Activated T-helper 1 cell treated with anti-CD3 and anti-CD28 coated beads, Interleukin-12 subunit alpha, Interleukin-12 subunit beta, Interleukin-2, Interleukin-4 antibody, amounts not matched to agents 30 ng/mL and 10 ng/mL and 1 ng/mL, durations not matched to agents 14 hours and 24 hours and 36 hours (primary cell): ENCODE data around the gene SHOC2. TPM values are rescaled to one million over a fixed set of nuclear protein-coding genes. Genes with fewer than 3 reads are reported as not detected.

ENCODE experiments used
- DNase-seq: peaks from one replicate; pipeline ENCODE4 v3.0.0; 2021; ENCODE audit warnings: low spot score
- H3K27ac Mint-ChIP-seq: one replicate; pipeline ENCODE4 v1.8.0; 2021; ENCODE audit warnings: mild to moderate bottlenecking, mixed read lengths
- H3K27me3 Mint-ChIP-seq: one replicate; pipeline ENCODE4 v1.8.0; 2022; ENCODE audit warnings: mild to moderate bottlenecking, moderate library complexity, mixed read lengths; ENCODE audit not compliant: insufficient read depth
- H3K36me3 Mint-ChIP-seq: one replicate; pipeline ENCODE4 v1.8.0; 2021; ENCODE audit warnings: low read depth, mixed read lengths
- H3K4me1 Mint-ChIP-seq: one replicate; pipeline ENCODE4 v1.8.0; 2021; ENCODE audit warnings: low read depth, mixed read lengths
- H3K4me3 Mint-ChIP-seq: one replicate; pipeline ENCODE4 v1.8.0; 2021; ENCODE audit warnings: mild to moderate bottlenecking, moderate library complexity, mixed read lengths
- H3K9me3 Mint-ChIP-seq: one replicate; pipeline ENCODE4 v1.8.0; 2021; ENCODE audit warnings: mixed read lengths
- intact Hi-C: fragments of 100-400 bp; cut with micrococcal nuclease; formaldehyde crosslinking; loops from one replicate; pipeline ENCODE4 v1.15.1; 2024
- total RNA-seq: library from RNA; stranded (reverse); gene quantifications from 2 replicates; pipeline ENCODE4 v1.2.3, GENCODE V29; 2022

The SHOC2 gene
- total RNA-seq, 1 donor from 2014 or later: 44.2 TPM

DNA sequence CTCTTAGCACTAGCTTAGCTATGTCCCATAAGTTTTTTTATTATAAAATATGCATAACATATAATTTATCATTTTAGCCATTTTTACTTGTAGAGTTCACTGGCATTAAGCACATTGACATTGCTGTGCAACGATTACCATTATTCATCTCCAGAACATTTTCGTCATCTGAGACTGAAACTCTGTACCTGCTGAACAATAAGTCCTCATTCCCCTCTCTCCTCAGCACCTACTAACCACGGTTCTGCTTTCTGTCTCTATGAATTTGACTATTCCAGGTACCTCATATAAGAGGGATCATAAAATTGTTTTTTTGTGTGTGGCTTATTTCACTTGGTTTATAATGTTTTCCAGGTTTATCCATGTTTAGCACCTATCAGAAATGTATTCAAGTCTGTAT, 64.1 kb downstream of the SHOC2 start:
- H3K9me3 Mint-ChIP-seq: peaks cover 11% of the 10 kb centered on the region
- no peak overlapping the region for H3K4me3 Mint-ChIP-seq
- H3K27me3 Mint-ChIP-seq: no peaks in the 10 kb centered on the region
- DNase-seq: no peak
- H3K27ac Mint-ChIP-seq: no peak overlapping the region
- intact Hi-C loops: no loop called here
- H3K4me1 Mint-ChIP-seq: peaks cover 48% of the 10 kb centered on the region
- peaks cover 23% of the 10 kb centered on the region for H3K36me3 Mint-ChIP-seq

DNA sequence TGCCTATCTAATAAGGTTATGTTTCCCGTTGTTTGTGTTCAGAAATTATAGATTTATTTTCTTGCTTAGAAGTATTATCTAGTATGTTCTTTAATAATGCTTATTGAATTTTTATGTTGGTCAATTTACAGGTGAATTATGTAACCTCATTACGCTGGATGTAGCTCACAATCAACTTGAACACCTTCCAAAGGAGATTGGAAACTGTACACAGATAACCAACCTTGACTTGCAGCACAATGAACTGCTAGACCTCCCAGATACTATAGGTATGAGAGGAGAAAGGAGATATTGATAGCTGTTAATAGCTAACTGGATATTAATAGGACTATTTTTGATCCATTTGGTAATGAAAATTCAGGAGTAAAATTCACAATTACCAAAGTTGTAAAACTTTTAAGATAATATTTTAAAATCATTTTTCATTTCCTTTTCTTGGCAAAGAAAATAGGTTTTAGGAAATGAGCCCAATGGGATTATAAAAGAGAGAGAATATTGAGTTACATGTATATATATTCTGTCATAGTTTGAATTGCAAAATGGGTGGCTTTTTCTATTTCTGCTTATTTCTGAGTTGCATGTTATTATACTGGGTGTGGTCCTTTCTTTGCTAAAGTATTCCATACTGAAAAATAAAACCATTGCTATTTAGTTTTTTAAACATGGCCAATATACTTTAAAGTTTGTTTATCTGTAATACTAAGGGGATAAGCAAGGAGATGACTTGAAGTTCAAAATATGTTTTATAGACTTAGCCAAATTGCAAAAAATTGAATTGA, 66.3 kb downstream of the SHOC2 start:
- H3K27ac Mint-ChIP-seq: no peak overlapping the region
- intact Hi-C loops: loop anchor here (1.0 to 2.0 kb wide), 2 partner anchors 8 to 211 kb away; no protein-coding TSS in a partner anchor
- no peaks in the 10 kb centered on the region for H3K27me3 Mint-ChIP-seq
- H3K36me3 Mint-ChIP-seq: peaks cover 25% of the 10 kb centered on the region
- H3K9me3 Mint-ChIP-seq: peaks cover 5% of the 10 kb centered on the region
- DNase-seq: no peak
- peaks cover 28% of the 10 kb centered on the region for H3K4me1 Mint-ChIP-seq
- H3K4me3 Mint-ChIP-seq: no peak overlapping the region

DNA sequence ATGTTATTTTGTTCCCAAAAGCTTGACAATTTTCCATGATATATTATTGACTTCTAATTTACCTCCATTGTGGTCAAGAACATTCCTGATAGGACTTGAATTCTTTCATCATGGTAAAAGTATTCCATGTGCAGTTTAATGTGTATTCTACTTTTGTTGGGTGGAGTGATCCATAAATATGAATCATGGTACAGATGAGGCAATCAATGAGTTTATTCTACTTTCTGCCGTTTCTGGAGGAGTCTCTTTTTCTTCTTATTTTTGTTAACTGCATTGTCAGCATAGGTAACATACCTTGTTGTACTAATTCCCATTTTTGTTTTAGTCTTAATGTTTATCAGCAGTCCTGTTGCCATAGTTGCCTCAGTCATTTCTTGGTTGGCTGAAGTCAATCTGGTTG, 69.6 kb downstream of the SHOC2 start:
- Mint-ChIP-seq H3K27me3 (no peaks in the 10 kb centered on the region), H3K36me3 (peaks cover 24% of the 10 kb centered on the region), H3K27ac (no peak overlapping the region), H3K4me1 (peaks cover 44% of the 10 kb centered on the region), H3K4me3 (no peak overlapping the region), H3K9me3 (no peaks in the 10 kb centered on the region)
- intact Hi-C loops: loop anchor here (1.0 kb wide), 1 partner anchor 371 kb away; no protein-coding TSS in a partner anchor
- DNase-seq: no peak

DNA sequence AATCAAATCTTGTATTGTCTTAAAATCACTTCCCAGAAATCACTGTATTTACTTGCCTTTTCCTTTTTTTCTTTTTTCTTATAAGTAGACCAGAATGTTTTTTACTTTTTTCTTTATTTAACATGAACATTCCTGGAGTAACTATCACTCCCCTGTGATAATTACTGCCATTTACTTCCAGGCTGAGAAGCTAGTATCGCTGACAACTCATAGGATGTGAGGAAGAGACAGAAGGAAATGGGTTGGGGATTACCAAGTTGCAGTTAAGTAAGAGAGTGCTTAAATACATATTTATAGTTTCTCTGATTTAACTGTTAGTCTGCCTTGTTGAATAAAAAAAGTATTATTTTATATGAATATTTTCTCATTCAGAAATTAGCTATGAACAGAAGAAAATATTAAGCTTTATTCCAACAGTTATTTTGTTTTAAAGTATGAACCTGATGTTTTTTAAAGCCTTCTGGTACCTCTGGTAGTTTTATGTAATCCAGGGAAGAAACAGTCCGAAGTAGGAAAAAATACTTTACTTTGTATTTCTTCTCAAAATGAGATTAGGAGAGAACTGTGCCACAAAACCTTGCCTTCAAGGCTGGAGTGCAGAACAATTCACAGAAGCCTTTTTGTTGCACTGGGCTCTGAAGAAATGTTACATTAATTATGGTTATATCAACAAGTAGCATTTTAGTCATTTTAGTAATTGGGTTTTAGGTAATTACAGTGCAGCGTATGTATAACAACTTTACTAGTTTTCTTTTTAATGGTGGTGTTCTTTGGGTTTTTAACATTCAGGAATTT, 72.8 kb downstream of the SHOC2 start:
- Mint-ChIP-seq H3K27me3 (no peaks in the 10 kb centered on the region), H3K36me3 (peaks cover 29% of the 10 kb centered on the region), H3K4me1 (peaks cover 43% of the 10 kb centered on the region), H3K4me3 (peak overlapping the region; percentile 63), H3K9me3 (no peaks in the 10 kb centered on the region), H3K27ac (no peak overlapping the region)
- DNase-seq: no peak
- intact Hi-C loops: loop anchor here (2.0 to 10.0 kb wide), 6 partner anchors 13 to 1533 kb away; no protein-coding TSS in a partner anchor

DNA sequence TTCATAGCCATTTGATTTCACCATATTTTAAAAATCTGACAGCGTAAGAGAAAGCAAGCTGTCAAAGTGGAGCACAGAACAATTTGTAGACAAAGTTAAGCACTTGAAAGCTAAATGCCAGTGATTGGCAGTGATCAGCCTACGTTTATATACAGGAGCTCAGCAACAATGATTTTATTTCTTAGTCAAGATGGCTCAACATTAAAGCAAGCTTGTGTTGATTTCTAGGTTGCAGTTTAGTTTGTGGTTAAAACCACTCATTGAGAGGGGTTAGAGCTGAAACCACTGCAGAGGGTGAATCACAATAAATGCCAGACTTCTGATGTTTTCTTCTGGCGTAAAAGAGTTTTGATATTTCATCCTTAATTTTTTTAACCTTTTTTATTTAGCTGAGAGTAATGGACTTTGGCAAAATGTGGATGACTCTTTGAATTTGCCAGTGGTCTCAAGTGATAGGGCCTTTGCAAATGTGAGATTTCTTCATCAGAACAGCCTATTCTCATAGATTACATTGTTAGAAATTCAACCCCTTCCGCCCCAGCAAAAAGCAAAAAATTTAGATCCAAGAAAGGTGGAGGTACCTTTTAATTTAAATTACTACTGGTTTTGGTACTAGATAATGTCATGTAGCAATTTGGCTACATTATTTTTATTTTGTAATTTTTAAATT, 73.8 kb downstream of the SHOC2 start:
- no peak overlapping the region for H3K27ac Mint-ChIP-seq
- peaks cover 43% of the 10 kb centered on the region for H3K4me1 Mint-ChIP-seq
- DNase-seq: peak; percentile 21
- H3K9me3 Mint-ChIP-seq: no peaks in the 10 kb centered on the region
- H3K4me3 Mint-ChIP-seq: peak overlapping the region; percentile 63
- intact Hi-C loops: loop anchor here (1.0 to 10.0 kb wide), 9 partner anchors 8 to 1532 kb away; partner anchors contain the start of genes BBIP1 and SHOC2
- peaks cover 30% of the 10 kb centered on the region for H3K36me3 Mint-ChIP-seq
- H3K27me3 Mint-ChIP-seq: no peaks in the 10 kb centered on the region

DNA sequence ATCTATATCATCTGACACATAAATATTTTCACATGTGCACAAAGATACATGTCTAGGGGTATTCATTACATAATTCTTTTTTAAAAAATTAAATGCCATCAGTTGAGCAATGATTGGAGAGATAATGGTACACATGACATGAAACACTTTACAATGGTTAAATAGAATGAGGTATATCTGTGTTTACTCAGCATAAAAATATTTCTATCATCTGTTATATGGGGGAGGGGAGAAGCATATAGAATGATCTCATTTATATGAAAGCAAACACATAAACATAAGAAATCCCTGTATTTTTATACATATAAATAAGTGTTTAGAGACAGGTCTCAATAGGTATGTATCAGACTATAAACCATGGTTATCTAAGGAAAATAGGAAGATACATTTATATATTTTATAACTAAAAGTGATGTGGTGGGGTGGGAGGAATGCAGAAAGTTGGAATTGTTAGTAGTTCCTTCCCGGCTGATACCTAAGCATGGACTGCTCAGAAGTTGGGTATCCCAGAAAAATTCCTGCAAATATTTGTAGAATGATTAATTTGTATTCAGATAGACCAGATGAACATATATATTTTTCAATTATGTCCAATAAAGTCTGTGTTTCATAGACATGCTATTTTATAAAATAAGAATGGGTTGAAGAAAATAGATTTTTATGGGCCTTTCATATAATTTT, 75.1 kb downstream of the SHOC2 start:
- peaks cover 43% of the 10 kb centered on the region for H3K4me1 Mint-ChIP-seq
- H3K36me3 Mint-ChIP-seq: peaks cover 31% of the 10 kb centered on the region
- no peak overlapping the region for H3K4me3 Mint-ChIP-seq
- H3K27ac Mint-ChIP-seq: no peak overlapping the region
- H3K9me3 Mint-ChIP-seq: no peaks in the 10 kb centered on the region
- DNase-seq: no peak
- H3K27me3 Mint-ChIP-seq: no peaks in the 10 kb centered on the region
- intact Hi-C loops: loop anchor here (5.0 to 10.0 kb wide), 4 partner anchors 38 to 1530 kb away; no protein-coding TSS in a partner anchor

DNA sequence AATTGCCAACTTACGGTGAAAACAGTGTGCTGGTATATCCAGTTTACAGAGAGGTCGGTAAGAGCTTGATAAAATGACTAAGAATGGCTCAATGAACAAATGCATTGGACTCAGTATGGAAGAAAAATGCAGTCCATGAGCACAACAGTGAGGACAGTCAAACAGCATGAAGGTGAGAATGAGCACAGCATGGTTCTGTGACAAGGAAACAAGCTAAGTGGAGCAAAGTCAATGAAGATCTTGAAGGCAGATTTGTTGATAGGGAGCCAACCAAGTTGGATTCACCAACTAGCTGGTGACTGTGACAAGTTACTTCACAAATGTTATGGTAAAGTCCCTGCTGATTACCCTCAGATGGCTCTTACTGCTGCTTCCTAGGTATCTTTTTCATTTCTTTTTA, 75.9 kb downstream of the SHOC2 start:
- H3K27me3 Mint-ChIP-seq: no peaks in the 10 kb centered on the region
- no peak overlapping the region for H3K4me3 Mint-ChIP-seq
- no peaks in the 10 kb centered on the region for H3K9me3 Mint-ChIP-seq
- intact Hi-C loops: loop anchor here (10.0 kb wide), 3 partner anchors 250 to 1530 kb away; no protein-coding TSS in a partner anchor
- H3K27ac Mint-ChIP-seq: no peak overlapping the region
- H3K4me1 Mint-ChIP-seq: peaks cover 43% of the 10 kb centered on the region
- peaks cover 25% of the 10 kb centered on the region for H3K36me3 Mint-ChIP-seq
- DNase-seq: no peak

DNA sequence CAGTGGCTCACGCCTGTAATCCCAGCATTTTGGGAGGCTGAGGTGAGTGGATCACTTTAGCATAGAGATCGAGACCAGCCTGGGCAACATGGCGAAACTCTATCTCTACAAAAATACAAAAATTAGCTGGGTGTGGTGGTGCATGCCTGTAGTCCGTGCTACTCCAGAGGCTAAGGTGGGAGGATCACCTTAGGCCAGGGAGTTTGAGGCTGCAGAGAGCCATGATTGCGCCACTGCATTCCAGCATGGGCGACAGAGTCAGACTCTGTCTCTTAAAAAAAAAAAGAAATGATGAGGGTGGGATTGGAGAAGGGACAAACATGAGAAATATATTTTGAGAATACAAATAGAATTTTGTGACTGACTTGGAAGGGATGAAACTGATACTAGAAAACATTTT, 76.9 kb downstream of the SHOC2 start:
- H3K4me3 Mint-ChIP-seq: no peak overlapping the region
- no peak for DNase-seq
- intact Hi-C loops: loop anchor here (10.0 kb wide), 3 partner anchors 251 to 1529 kb away; no protein-coding TSS in a partner anchor
- no peaks in the 10 kb centered on the region for H3K27me3 Mint-ChIP-seq
- H3K27ac Mint-ChIP-seq: no peak overlapping the region
- no peaks in the 10 kb centered on the region for H3K9me3 Mint-ChIP-seq
- peaks cover 23% of the 10 kb centered on the region for H3K36me3 Mint-ChIP-seq
- H3K4me1 Mint-ChIP-seq: peaks cover 36% of the 10 kb centered on the region

DNA sequence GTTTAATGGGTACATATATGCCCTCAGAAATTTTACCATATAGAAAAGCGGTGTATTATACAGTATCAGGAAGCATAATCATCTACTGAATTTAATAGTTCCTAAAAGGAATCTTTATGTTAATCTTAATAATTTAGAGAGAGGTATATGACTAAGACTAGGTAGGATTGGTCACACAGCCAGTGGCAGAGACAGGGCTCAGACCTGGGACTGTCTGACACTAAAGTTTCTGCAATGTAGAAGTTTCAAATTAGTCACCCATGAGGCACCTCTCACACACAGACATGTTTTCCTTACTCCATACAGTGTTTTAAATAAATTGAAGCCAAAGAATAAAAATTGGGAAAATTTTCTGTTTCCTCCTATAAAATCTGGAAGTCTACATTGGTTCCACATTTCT, 84.6 kb downstream of the SHOC2 start:
- H3K9me3 Mint-ChIP-seq: no peaks in the 10 kb centered on the region
- intact Hi-C loops: no loop called here
- no peaks in the 10 kb centered on the region for H3K4me1 Mint-ChIP-seq

DNA sequence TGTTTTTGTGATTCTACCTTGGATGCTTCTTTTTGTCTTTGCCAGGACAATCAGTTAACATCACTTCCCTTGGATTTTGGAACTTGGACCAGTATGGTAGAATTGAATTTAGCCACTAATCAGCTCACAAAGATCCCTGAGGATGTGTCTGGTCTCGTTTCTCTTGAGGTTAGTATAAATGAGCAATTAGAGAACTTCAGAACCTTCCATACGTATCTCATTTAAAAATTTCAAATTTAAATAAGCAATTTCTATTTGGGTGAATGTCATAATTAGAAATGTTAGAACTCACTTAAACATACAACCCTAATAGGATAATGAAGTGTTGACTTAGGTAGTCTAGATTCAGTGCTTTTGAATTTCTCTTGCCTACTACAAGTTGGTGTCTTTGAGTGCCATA, 88.1 kb downstream of the SHOC2 start:
- H3K36me3 Mint-ChIP-seq: peaks cover 8% of the 10 kb centered on the region
- H3K9me3 Mint-ChIP-seq: no peaks in the 10 kb centered on the region
- H3K27ac Mint-ChIP-seq: no peak overlapping the region
- intact Hi-C loops: no loop called here
- no peak for DNase-seq
- no peak overlapping the region for H3K4me3 Mint-ChIP-seq
- no peaks in the 10 kb centered on the region for H3K4me1 Mint-ChIP-seq
- H3K27me3 Mint-ChIP-seq: no peaks in the 10 kb centered on the region

More for the DNA sequence above, 84.6 kb downstream of the SHOC2 start:
- Mint-ChIP-seq H3K27ac (no peak overlapping the region), H3K36me3 (peaks cover 8% of the 10 kb centered on the region), H3K4me3 (no peak overlapping the region), H3K27me3 (no peaks in the 10 kb centered on the region)
- DNase-seq: no peak

DNA sequence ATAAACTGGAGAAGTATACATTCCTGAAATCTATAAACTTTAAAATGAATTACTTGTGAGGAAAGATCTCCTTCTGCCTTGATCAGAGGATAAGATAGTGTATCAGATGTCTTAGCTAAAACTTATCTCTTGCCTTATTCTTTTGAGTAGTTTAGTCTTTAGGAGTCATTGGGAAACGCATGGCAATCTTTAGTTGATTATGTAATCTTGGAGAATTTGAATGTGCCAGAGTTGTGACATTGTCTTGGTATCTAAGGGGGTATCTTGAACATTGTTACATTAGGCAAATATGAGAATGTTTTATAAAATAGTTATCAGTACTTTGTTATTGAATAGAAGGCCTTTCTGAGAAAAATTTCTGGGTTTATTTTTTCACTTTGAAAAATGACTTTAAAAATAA, 95.8 kb downstream of the SHOC2 start:
- H3K9me3 Mint-ChIP-seq: no peaks in the 10 kb centered on the region
- peaks cover 26% of the 10 kb centered on the region for H3K36me3 Mint-ChIP-seq
- peaks cover 14% of the 10 kb centered on the region for H3K4me1 Mint-ChIP-seq
- H3K4me3 Mint-ChIP-seq: no peak overlapping the region
- H3K27ac Mint-ChIP-seq: no peak overlapping the region
- no peaks in the 10 kb centered on the region for H3K27me3 Mint-ChIP-seq
- intact Hi-C loops: no loop called here
- no peak for DNase-seq

DNA sequence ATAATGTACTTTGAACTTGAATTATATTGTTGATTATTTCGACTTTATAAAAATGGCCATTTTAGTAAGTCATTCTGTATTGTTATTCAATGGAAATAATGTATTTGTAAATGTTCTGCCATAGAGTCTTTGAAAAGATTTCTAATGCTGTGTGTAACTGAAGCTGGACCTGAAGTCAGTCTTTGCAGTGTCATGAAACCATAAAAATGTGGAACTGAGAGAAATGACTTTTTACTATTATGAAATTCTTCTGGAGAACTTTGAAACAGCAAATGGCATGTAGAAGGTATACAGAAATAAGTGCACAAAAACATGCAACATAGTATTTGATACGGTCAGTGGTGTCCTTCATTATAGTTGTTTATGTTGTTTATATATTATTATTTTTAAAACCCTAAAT, 97.7 kb downstream of the SHOC2 start:
- Mint-ChIP-seq H3K4me1 (peaks cover 14% of the 10 kb centered on the region), H3K4me3 (no peak overlapping the region), H3K9me3 (no peaks in the 10 kb centered on the region), H3K36me3 (peaks cover 36% of the 10 kb centered on the region), H3K27me3 (no peaks in the 10 kb centered on the region), H3K27ac (no peak overlapping the region)
- intact Hi-C loops: no loop called here
- no peak for DNase-seq
